ENCODE data around the gene TNRC6C. TPM values are rescaled to one million over a fixed set of nuclear protein-coding genes. Genes with fewer than 3 reads are reported as not detected.
A peak's percentile ranks its signal among the peaks of the same experiment; 100 is the strongest.
"Not testable (repeated sequence)": the region's sequence is repeated elsewhere in the genome, so short reads cannot be mapped to it uniquely, and the experiment has no call there.

Gene TNRC6C
- polyA plus RNA-seq, 1 donor from 2014 or later = 3.0 TPM

GRCh38 chr17:77963441-77963840 is 4.9 kb downstream of the TNRC6C start:
- H3K4me3 Mint-ChIP-seq = peak overlapping the region in 2 of 4 donors; percentile 35 to 43
- no peaks in the 10 kb centered on the region for H3K36me3 Mint-ChIP-seq
- peaks cover 9% of the 10 kb centered on the region for H3K27me3 Mint-ChIP-seq
- no peak overlapping the region for H3K27ac Mint-ChIP-seq
- peaks cover 16 to 48% (median 48%) of the 10 kb centered on the region in 3 donors for H3K4me1 Mint-ChIP-seq
- no peaks in the 10 kb centered on the region for H3K9me3 Mint-ChIP-seq

DNA sequence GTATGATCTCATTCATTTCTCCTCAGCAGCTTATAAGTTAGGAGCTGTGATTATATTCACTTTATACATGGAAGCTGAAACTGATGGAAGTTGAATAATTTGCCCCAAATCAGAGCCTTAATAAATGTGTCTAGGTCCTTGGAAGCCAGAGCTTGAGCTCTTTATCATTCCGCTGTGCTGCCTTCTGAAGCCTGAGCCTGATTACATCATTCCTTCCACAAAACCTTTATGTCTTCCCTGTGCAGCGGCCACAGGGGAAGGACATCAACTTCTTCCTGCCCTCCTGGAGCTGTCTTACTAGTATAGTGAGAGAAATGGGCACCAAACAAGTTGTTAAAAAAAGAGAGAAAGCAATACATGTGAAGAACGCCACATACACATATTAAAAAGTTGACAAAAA is 6.8 kb downstream of the TNRC6C start:
- H3K4me3 Mint-ChIP-seq = peak overlapping the region in 1 of 4 donors; percentile 34
- peaks cover 12 to 43% (median 39%) of the 10 kb centered on the region in 3 donors for H3K4me1 Mint-ChIP-seq
- no peaks in the 10 kb centered on the region for H3K36me3 Mint-ChIP-seq
- H3K27me3 Mint-ChIP-seq = peaks cover 5% of the 10 kb centered on the region
- H3K9me3 Mint-ChIP-seq = no peaks in the 10 kb centered on the region
- no peak overlapping the region for H3K27ac Mint-ChIP-seq

DNA sequence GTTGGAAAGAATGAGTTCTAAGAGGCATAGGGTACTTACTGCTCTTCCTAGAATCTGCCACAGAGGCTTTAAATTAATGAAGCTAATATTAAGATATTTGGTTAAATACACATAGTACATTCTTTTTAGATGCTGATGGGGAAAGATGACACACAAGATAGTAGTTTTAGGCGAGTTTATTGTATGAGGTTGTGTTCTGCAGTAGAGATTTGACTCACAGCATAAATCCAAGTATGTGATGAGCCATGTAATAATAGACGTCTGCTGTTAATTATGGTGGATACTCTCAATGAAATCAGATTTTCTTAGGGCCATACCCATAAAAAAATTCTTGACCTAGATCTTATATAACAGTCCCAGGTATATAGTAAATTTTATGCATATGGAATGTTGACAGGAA is 8.0 kb downstream of the TNRC6C start:
- Mint-ChIP-seq H3K9me3 (no peaks in the 10 kb centered on the region), H3K27me3 (peaks cover 3% of the 10 kb centered on the region), H3K4me3 (no peak overlapping the region), H3K27ac (no peak overlapping the region), H3K36me3 (no peaks in the 10 kb centered on the region), H3K4me1 (peaks cover 12 to 42% (median 37%) of the 10 kb centered on the region in 3 donors)

DNA sequence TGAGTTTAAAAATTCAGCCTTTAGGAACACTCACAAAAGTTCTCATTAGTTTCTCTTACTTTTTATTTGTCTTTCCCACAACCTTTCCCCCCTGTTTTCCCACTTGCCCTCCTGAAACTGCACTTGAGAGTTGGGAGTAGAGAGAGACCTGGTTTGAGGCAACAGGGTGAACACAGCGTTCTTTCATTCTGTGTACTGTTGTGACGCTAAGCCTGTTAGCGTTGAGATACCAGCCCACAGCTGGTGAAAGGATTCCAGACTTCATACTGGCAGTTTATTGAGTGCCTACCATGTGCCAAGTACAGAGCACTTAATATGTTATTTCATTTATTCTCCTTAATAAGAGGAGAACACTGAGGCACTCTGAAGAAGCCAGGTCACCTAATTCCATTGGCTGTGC is 10.3 kb downstream of the TNRC6C start:
- Mint-ChIP-seq H3K4me3 (no peak overlapping the region), H3K27me3 (no peaks in the 10 kb centered on the region), H3K9me3 (no peaks in the 10 kb centered on the region), H3K4me1 (peaks cover 7 to 40% (median 37%) of the 10 kb centered on the region in 3 donors), H3K27ac (no peak overlapping the region), H3K36me3 (no peaks in the 10 kb centered on the region)

- H3K27ac Mint-ChIP-seq = peak overlapping the region in 1 of 3 donors; percentile 51
- not testable (repeated sequence) for H3K4me3 Mint-ChIP-seq, H3K36me3 Mint-ChIP-seq, H3K9me3 Mint-ChIP-seq, H3K27me3 Mint-ChIP-seq
- peaks cover 7 to 27% (median 23%) of the 10 kb centered on the region in 3 donors for H3K4me1 Mint-ChIP-seq
These were observed 13.8 kb downstream of the TNRC6C start for GRCh38 chr17:77972271-77972670.

DNA sequence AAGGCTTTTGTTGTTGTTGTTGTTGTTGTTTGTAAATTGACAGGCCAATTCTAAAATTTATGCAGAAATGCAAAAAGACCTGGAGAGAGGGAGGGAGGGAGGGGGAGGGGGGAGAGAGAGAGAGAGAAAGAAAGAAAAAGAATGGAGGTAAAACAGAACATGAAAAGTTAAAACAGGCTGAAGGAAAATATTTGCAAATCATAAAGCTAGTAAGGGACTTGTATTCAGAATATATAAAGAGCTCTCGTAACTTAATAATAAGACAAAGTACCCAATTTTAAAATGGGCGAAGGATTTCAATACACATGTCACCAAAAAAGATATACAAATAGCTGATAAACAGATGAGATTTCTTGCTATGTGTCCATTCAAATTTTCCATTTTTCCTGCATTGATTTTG is 15.4 kb downstream of the TNRC6C start:
- Mint-ChIP-seq H3K4me1 (peaks cover 7 to 27% (median 24%) of the 10 kb centered on the region in 3 donors), H3K36me3 (no peaks in the 10 kb centered on the region), H3K27me3 (no peaks in the 10 kb centered on the region), H3K27ac (no peak overlapping the region), H3K9me3 (no peaks in the 10 kb centered on the region), H3K4me3 (no peak overlapping the region)

DNA sequence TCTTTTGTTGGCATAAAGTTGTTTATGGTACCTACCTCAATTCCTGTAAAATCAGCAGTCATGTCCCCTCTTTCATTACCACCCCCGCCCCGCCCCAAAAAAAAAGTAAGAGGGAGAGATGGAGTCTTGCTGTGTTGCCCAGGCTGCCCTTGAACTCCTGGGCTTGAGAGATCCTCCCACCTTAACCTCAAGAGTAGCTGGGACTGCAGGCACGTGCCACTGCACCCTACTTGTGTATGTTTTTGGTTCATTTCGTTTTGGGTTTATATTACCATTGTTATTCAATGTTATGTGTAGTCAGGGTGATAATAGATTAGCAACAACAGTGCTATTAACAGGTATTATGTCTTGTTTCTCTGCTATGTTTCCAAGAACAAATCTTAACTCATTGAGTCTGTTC is 15.9 kb downstream of the TNRC6C start:
- Mint-ChIP-seq H3K9me3 (no peaks in the 10 kb centered on the region), H3K27me3 (no peaks in the 10 kb centered on the region), H3K4me3 (no peak overlapping the region), H3K36me3 (no peaks in the 10 kb centered on the region), H3K4me1 (peaks cover 7 to 27% (median 24%) of the 10 kb centered on the region in 3 donors), H3K27ac (no peak overlapping the region)

DNA sequence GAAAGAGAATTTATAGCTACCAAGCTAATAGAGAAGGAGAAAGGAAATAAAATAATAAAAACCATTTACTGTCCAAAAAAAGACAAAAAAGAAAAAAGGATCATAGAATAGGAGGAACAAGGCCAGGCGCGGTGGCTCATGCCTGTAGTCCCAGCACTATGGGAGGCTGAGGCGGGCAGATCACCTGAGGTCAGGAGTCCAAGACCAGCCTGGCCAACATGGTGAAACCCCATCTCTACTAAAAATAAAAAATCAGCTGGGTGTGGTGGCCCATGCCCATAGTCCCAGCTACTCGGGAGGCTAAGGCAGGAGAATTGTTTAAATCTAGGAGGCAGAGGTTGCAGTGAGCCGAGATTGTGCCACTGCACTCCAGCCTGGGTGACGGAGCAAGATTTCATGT is 23.9 kb downstream of the TNRC6C start:
- H3K36me3 Mint-ChIP-seq, H3K4me3 Mint-ChIP-seq, H3K9me3 Mint-ChIP-seq, H3K27me3 Mint-ChIP-seq, H3K4me1 Mint-ChIP-seq: not testable (repeated sequence)
- H3K27ac Mint-ChIP-seq = peak overlapping the region in 1 of 3 donors; percentile 81

- H3K36me3 Mint-ChIP-seq = peaks cover 1% of the 10 kb centered on the region
- no peak overlapping the region for H3K4me3 Mint-ChIP-seq
- no peaks in the 10 kb centered on the region for H3K27me3 Mint-ChIP-seq
- no peaks in the 10 kb centered on the region for H3K9me3 Mint-ChIP-seq
- H3K27ac Mint-ChIP-seq = no peak overlapping the region
- H3K4me1 Mint-ChIP-seq = peaks cover 4 to 28% (median 27%) of the 10 kb centered on the region in 3 donors
These were observed 31.8 kb downstream of the TNRC6C start for GRCh38 chr17:77990301-77990700.

GRCh38 chr17:77993735-77994134 is 35.2 kb downstream of the TNRC6C start:
- H3K9me3 Mint-ChIP-seq, H3K36me3 Mint-ChIP-seq, H3K27me3 Mint-ChIP-seq, H3K4me3 Mint-ChIP-seq, H3K27ac Mint-ChIP-seq: not testable (repeated sequence)
- H3K4me1 Mint-ChIP-seq = peaks cover 9 to 33% (median 27%) of the 10 kb centered on the region in 3 donors

- no peaks in the 10 kb centered on the region for H3K27me3 Mint-ChIP-seq
- no peaks in the 10 kb centered on the region for H3K9me3 Mint-ChIP-seq
- H3K4me3 Mint-ChIP-seq = no peak overlapping the region
- H3K4me1 Mint-ChIP-seq = peaks cover 9 to 28% (median 15%) of the 10 kb centered on the region in 3 donors
- H3K27ac Mint-ChIP-seq = peak overlapping the region in 1 of 3 donors; percentile 71
- no peaks in the 10 kb centered on the region for H3K36me3 Mint-ChIP-seq
These were observed 36.8 kb downstream of the TNRC6C start for GRCh38 chr17:77995146-77995852.

DNA sequence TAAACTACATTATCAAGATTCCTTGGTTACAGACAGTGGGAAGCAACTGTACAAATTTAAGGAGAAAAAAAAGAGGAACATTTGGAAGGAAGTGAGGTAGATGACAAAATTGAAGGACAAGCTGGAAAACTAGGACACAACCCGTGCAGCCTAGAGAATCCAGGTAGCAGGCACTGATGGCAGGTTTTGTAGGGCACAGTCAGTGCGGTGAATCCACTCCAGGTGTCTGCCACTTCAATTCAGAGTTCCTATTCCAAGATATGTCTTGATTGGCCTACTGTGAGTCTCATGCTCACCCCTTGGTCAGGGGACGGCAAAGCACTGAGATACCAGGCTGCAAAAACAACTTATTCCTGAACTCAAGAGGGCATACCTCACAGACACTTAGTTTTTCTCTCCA is 37.8 kb downstream of the TNRC6C start:
- H3K27ac Mint-ChIP-seq = peak overlapping the region in 1 of 3 donors; percentile 40

GRCh38 chr17:77999413-78000173 is 41.1 kb downstream of the TNRC6C start:
- Mint-ChIP-seq H3K27ac (peak overlapping the region in 1 of 3 donors; percentile 4), H3K4me3 (no peak overlapping the region), H3K4me1 (peaks cover 11 to 29% (median 24%) of the 10 kb centered on the region in 3 donors), H3K9me3 (no peaks in the 10 kb centered on the region), H3K36me3 (peaks cover 3% of the 10 kb centered on the region), H3K27me3 (no peaks in the 10 kb centered on the region)

More for the DNA sequence above, 37.8 kb downstream of the TNRC6C start:
- H3K4me3 Mint-ChIP-seq = no peak overlapping the region
- no peaks in the 10 kb centered on the region for H3K9me3 Mint-ChIP-seq
- no peaks in the 10 kb centered on the region for H3K36me3 Mint-ChIP-seq
- H3K4me1 Mint-ChIP-seq = peaks cover 9 to 25% (median 13%) of the 10 kb centered on the region in 3 donors
- H3K27me3 Mint-ChIP-seq = no peaks in the 10 kb centered on the region

DNA sequence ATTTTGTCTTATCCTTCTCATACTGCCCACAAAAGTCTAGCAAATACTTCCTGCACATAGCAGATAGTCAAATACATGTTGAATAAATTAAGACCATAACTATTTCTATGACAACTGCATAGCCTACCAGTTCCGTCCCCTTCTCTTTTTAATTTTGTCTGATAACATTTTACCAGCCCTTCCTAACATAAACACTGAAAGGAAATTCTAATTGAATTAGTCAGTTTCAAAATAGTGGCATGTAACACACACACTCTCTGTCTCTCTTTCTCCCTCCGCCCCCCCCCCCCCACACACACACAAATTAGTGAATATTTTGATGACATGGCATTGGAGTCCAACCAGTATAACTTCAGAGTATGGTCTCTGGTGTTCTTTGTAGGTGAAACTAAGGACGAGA is 41.8 kb downstream of the TNRC6C start:
- peaks cover 11 to 26% (median 24%) of the 10 kb centered on the region in 3 donors for H3K4me1 Mint-ChIP-seq
- H3K27me3 Mint-ChIP-seq = no peaks in the 10 kb centered on the region
- H3K36me3 Mint-ChIP-seq = peaks cover 3% of the 10 kb centered on the region
- H3K4me3 Mint-ChIP-seq = no peak overlapping the region
- H3K9me3 Mint-ChIP-seq = no peaks in the 10 kb centered on the region
- no peak overlapping the region for H3K27ac Mint-ChIP-seq

- Mint-ChIP-seq H3K27ac (no peak overlapping the region), H3K4me3 (no peak overlapping the region), H3K4me1 (peaks cover 11 to 28% (median 24%) of the 10 kb centered on the region in 3 donors), H3K9me3 (no peaks in the 10 kb centered on the region), H3K36me3 (peaks cover 3% of the 10 kb centered on the region), H3K27me3 (no peaks in the 10 kb centered on the region)
These were observed 42.7 kb downstream of the TNRC6C start for GRCh38 chr17:78001182-78001581.
